Measurements from ENCODE around the gene TMEM175.

DNA sequence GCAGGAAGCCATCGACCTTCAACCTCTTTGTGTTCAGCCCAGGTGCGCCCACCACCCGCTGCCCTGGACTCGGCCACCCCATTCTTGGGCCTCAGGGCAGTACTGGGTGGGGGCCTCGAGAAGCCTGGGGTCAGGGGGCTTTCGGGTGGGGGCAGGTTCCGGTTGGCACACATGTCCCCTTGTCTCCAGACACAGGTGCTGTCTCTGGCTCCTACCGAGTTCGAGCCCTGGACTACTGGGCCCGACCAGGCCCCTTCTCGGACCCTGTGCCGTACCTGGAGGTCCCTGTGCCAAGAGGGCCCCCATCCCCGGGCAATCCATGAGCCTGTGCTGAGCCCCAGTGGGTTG lies 71.8 kb downstream of the TMEM175 start:
- TF ChIP-seq POLR2A (IDR thresholded peaks at IDR 0.05): no peak
- no peak for TF ChIP-seq CTCF (IDR thresholded peaks at IDR 0.05)
- no peak for TF ChIP-seq POLR2AphosphoS5 (IDR thresholded peaks at IDR 0.05)
